HUES6 (cell line): ENCODE measurements around the gene GPC3.

Experiments
- H3K27ac ChIP-seq: 2 replicates; pipeline ENCODE4 v1.7.0; 2013; ENCODE audit warnings: low read depth, mild to moderate bottlenecking, low read length, inconsistent platforms
- H3K27me3 ChIP-seq: 2 replicates; pipeline ENCODE4 v1.6.1; 2013; ENCODE audit warnings: low read length; ENCODE audit not compliant: control insufficient read depth, insufficient read depth
- H3K36me3 ChIP-seq: 2 replicates; pipeline ENCODE4 v1.6.1; 2013; ENCODE audit warnings: low read length; ENCODE audit not compliant: control insufficient read depth, insufficient read depth
- H3K4me1 ChIP-seq: 2 replicates; pipeline ENCODE4 v1.6.1; 2013; ENCODE audit warnings: low read length; ENCODE audit not compliant: control insufficient read depth, insufficient read depth
- H3K4me3 ChIP-seq: 2 replicates; pipeline ENCODE4 v1.5.1; 2013; ENCODE audit warnings: low read depth, low read length
- H3K9ac ChIP-seq: one replicate; pipeline ENCODE4 v1.6.1; 2013; ENCODE audit warnings: mild to moderate bottlenecking, low read length
- H3K9me3 ChIP-seq: 2 replicates; pipeline ENCODE4 v1.6.1; 2013; ENCODE audit warnings: low read depth, low read length; ENCODE audit not compliant: control insufficient read depth, insufficient read depth

GPC3 gene

GRCh38 chrX:133865761-133866471, 119.5 kb downstream of the GPC3 start:
- Histone ChIP-seq H3K9me3 (peaks cover 13% of the 10 kb centered on the region), H3K4me3 (no peak overlapping the region; the same call in 1 of the 2 replicates), H3K36me3 (peaks cover 4% of the 10 kb centered on the region; the same call in 1 of the 2 replicates), H3K27ac (no peak overlapping the region), H3K9ac (no peak overlapping the region), H3K4me1 (peaks cover 10% of the 10 kb centered on the region), H3K27me3 (peaks cover 4% of the 10 kb centered on the region; the same call in 1 of the 2 replicates)

GRCh38 chrX:133864236-133864635, 121.2 kb downstream of the GPC3 start:
- Histone ChIP-seq H3K27me3 (no peaks in the 10 kb centered on the region; the same call in 1 of the 2 replicates), H3K4me1 (peaks cover 19% of the 10 kb centered on the region), H3K9ac (no peak overlapping the region), H3K4me3 (no peak overlapping the region), H3K27ac (no peak overlapping the region), H3K36me3 (peaks cover 4% of the 10 kb centered on the region; the same call in 1 of the 2 replicates), H3K9me3 (peaks cover 13% of the 10 kb centered on the region)

GRCh38 chrX:133859860-133860259, 125.5 kb downstream of the GPC3 start:
- Histone ChIP-seq H3K27ac (no peak overlapping the region), H3K9ac (no peak overlapping the region), H3K4me3 (no peak overlapping the region), H3K4me1 (peaks cover 11% of the 10 kb centered on the region), H3K9me3 (no peaks in the 10 kb centered on the region), H3K36me3 (no peaks in the 10 kb centered on the region), H3K27me3 (no peaks in the 10 kb centered on the region; the same call in 1 of the 2 replicates)

GRCh38 chrX:133859336-133859735, 126.1 kb downstream of the GPC3 start:
- no peaks in the 10 kb centered on the region for H3K9me3 ChIP-seq
- H3K9ac ChIP-seq = no peak overlapping the region
- H3K27me3 ChIP-seq = no peaks in the 10 kb centered on the region; the same call in 1 of the 2 replicates
- H3K27ac ChIP-seq = no peak overlapping the region
- no peak overlapping the region for H3K4me3 ChIP-seq
- H3K4me1 ChIP-seq = peaks cover 11% of the 10 kb centered on the region; the same call in 1 of the 2 replicates
- H3K36me3 ChIP-seq = no peaks in the 10 kb centered on the region

- no peaks in the 10 kb centered on the region; the same call in 1 of the 2 replicates for H3K27me3 ChIP-seq
Measured at GRCh38 chrX:133857640-133858269, 127.6 kb downstream of the GPC3 start.

GRCh38 chrX:133856819-133857218, 128.6 kb downstream of the GPC3 start:
- Histone ChIP-seq H3K36me3 (no peaks in the 10 kb centered on the region), H3K4me3 (no peak overlapping the region), H3K27me3 (no peaks in the 10 kb centered on the region; the same call in 1 of the 2 replicates), H3K9me3 (no peaks in the 10 kb centered on the region), H3K9ac (no peak overlapping the region), H3K4me1 (peaks cover 11% of the 10 kb centered on the region; the same call in 1 of the 2 replicates), H3K27ac (no peak overlapping the region)

More at GRCh38 chrX:133857640-133858269, 127.6 kb downstream of the GPC3 start:
- H3K9me3 ChIP-seq = no peaks in the 10 kb centered on the region
- no peak overlapping the region for H3K4me3 ChIP-seq
- H3K9ac ChIP-seq = no peak overlapping the region
- H3K36me3 ChIP-seq = no peaks in the 10 kb centered on the region
- H3K4me1 ChIP-seq = peaks cover 11% of the 10 kb centered on the region; the same call in 1 of the 2 replicates
- no peak overlapping the region for H3K27ac ChIP-seq

- Histone ChIP-seq H3K27me3 (no peaks in the 10 kb centered on the region; the same call in 1 of the 2 replicates), H3K4me1 (peaks cover 3% of the 10 kb centered on the region; the same call in 1 of the 2 replicates), H3K36me3 (no peaks in the 10 kb centered on the region), H3K9me3 (no peaks in the 10 kb centered on the region), H3K27ac (no peak overlapping the region), H3K9ac (no peak overlapping the region), H3K4me3 (no peak overlapping the region)
Measured at GRCh38 chrX:133854290-133854689, 131.1 kb downstream of the GPC3 start.

GRCh38 chrX:133852837-133853356, 132.5 kb downstream of the GPC3 start:
- no peaks in the 10 kb centered on the region for H3K36me3 ChIP-seq
- H3K4me1 ChIP-seq = no peaks in the 10 kb centered on the region
- H3K27ac ChIP-seq = no peak overlapping the region
- H3K9me3 ChIP-seq = no peaks in the 10 kb centered on the region
- H3K9ac ChIP-seq = no peak overlapping the region
- no peak overlapping the region for H3K4me3 ChIP-seq
- H3K27me3 ChIP-seq = no peaks in the 10 kb centered on the region; the same call in 1 of the 2 replicates

GRCh38 chrX:133852401-133852800, 133.0 kb downstream of the GPC3 start:
- Histone ChIP-seq H3K27me3 (no peaks in the 10 kb centered on the region; the same call in 1 of the 2 replicates), H3K36me3 (no peaks in the 10 kb centered on the region), H3K27ac (no peak overlapping the region), H3K9ac (no peak overlapping the region), H3K4me1 (no peaks in the 10 kb centered on the region), H3K4me3 (no peak overlapping the region), H3K9me3 (no peaks in the 10 kb centered on the region)

- Histone ChIP-seq H3K4me1 (no peaks in the 10 kb centered on the region), H3K9me3 (no peaks in the 10 kb centered on the region), H3K36me3 (no peaks in the 10 kb centered on the region), H3K27me3 (no peaks in the 10 kb centered on the region; the same call in 1 of the 2 replicates), H3K27ac (no peak overlapping the region), H3K9ac (no peak overlapping the region), H3K4me3 (no peak overlapping the region)
Measured at GRCh38 chrX:133850399-133850798, 135.0 kb downstream of the GPC3 start.

GRCh38 chrX:133849676-133850075, 135.7 kb downstream of the GPC3 start:
- Histone ChIP-seq H3K9ac (no peak overlapping the region), H3K4me3 (no peak overlapping the region), H3K27me3 (no peaks in the 10 kb centered on the region; the same call in 1 of the 2 replicates), H3K9me3 (no peaks in the 10 kb centered on the region), H3K36me3 (no peaks in the 10 kb centered on the region), H3K27ac (no peak overlapping the region), H3K4me1 (no peaks in the 10 kb centered on the region)
